Measurements from ENCODE around the gene DGKH. TPM values are rescaled to one million over a fixed set of nuclear protein-coding genes. Genes with fewer than 3 reads are reported as not detected.
A peak's percentile ranks its signal among the peaks of the same experiment; 100 is the strongest.

Gene DGKH
- total RNA-seq, 3 donors from 2014 or later, result 11.5 to 19.0 (median 19.0) TPM

DNA sequence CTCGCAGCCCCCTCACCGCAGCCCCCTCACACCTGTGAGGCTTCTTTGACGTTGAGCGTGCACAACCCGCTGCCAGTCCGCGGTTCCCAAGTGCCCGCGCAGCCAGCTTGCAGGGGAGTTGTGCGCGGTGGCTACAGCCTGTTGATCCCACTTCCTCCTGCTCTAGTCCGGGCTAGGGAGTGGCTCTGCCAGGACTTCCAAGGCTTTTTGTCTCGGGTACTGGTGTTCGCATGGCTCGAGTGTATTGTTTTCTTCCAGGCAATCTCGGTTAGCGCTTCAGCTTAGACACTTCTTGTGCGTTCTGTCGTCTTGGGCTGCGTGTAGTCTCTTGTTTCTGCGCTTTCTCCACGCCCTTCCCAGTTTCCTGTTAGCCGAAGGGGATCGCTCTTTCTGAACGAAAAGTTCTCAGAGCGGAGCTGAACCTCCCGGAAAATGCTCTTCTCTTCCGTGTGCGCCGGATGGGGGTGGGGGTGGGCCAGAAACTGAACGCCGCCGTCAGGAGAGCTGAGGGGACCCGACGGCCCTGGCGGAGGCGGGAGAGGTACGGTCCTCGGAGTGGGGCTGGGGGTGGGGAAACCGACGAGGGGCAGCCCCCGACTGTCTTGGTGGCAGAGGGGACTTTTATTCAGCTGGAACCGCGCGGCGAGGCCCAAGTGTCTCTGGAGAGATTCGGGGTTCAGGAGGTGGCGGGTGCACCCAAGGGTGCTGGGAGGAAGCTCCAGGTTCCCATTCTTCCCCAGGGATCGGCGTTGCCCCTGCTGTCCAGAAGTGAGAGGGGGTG, 697 bp upstream of the DGKH start:
- Histone ChIP-seq H3K27me3 (no peaks in the 10 kb centered on the region), H3K36me3 (no peaks in the 10 kb centered on the region), H3K4me1 (no peaks in the 10 kb centered on the region), H3K9me3 (no peaks in the 10 kb centered on the region), H3K27ac (peak overlapping the region; percentile 87 to 94), H3K4me3 (peak overlapping the region; percentile 85 to 96 (median 93))
- intact Hi-C loops (cut with DNase I; ENCODE audit: low total_unique reads), result loop anchor here (5.0 kb wide), 1 partner anchor 455 kb away; no protein-coding TSS in a partner anchor
- DNase-seq (ENCODE audit: low spot score in 2 of 2), result peak; percentile 22 to 54
- TF ChIP-seq POLR2A (IDR thresholded peaks at IDR 0.05) (no peak), CTCF (IDR thresholded peaks at IDR 0.05) (no peak), POLR2AphosphoS5 (IDR thresholded peaks at IDR 0.05) (peak in 1 of 3 donors; percentile 40)

- Histone ChIP-seq H3K9me3 (no peaks in the 10 kb centered on the region), H3K36me3 (no peaks in the 10 kb centered on the region), H3K4me1 (no peaks in the 10 kb centered on the region), H3K27ac (peak overlapping the region; percentile 87 to 94), H3K4me3 (peak overlapping the region; percentile 85 to 96 (median 93)), H3K27me3 (no peaks in the 10 kb centered on the region)
- TF ChIP-seq POLR2A (IDR thresholded peaks at IDR 0.05) (peak; percentile 22), CTCF (IDR thresholded peaks at IDR 0.05) (no peak), POLR2AphosphoS5 (IDR thresholded peaks at IDR 0.05) (peak in 2 of 3 donors; percentile 29 to 43)
- peak; percentile 47 to 84 for DNase-seq (ENCODE audit: low spot score in 2 of 2)
- intact Hi-C loops (cut with DNase I; ENCODE audit: low total_unique reads), result loop anchor here (5.0 kb wide), 1 partner anchor 457 kb away; no protein-coding TSS in a partner anchor
These were observed 421 bp downstream of the DGKH start for GRCh38 chr13:42048684-42049453.

GRCh38 chr13:42049454-42049813, 986 bp downstream of the DGKH start:
- intact Hi-C loops (cut with DNase I; ENCODE audit: low total_unique reads), result loop anchor here (5.0 kb wide), 1 partner anchor 457 kb away; no protein-coding TSS in a partner anchor
- TF ChIP-seq POLR2AphosphoS5 (IDR thresholded peaks at IDR 0.05) (no peak), CTCF (IDR thresholded peaks at IDR 0.05) (no peak), POLR2A (IDR thresholded peaks at IDR 0.05) (no peak)
- no peak for DNase-seq (ENCODE audit: low spot score in 2 of 2)

DNA sequence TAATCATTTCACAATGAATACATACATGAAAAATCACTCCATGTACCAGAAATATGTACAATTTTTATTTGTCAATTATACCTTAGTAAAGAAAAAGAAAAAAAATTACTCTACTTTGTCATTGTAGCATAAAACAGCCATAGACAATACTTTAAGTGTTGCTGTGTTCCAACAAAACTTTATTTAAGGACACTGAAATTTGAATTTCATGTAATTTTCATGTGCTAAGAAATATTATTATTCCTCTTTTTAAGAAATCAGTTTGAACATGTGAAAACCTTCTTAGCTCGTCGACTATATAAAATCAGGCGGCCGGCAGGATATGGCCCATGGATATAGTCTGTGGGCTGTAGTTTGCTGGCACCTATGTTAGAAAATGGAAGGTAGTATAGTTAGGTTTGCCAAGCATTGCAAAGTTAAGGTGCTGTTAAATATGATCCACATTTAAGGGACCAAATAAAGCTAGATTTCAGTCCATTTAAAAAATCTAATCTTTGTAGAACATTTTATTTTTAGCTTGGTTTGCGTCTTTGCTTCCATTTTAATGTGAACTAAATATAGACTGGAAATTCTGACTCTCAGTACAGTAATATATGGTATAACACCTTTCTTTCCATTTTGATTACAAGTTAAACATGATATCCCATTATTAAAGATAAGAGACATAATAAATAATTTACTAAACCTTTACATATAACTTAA, 6.5 kb downstream of the DGKH start:
- H3K27ac ChIP-seq, result no peak overlapping the region
- no peak overlapping the region for H3K4me3 ChIP-seq
- H3K4me1 ChIP-seq, result no peaks in the 10 kb centered on the region
- H3K36me3 ChIP-seq, result no peaks in the 10 kb centered on the region
- no peak for DNase-seq (ENCODE audit: low spot score in 2 of 2)
- TF ChIP-seq CTCF (IDR thresholded peaks at IDR 0.05), result no peak
- no peak for TF ChIP-seq POLR2A (IDR thresholded peaks at IDR 0.05)
- TF ChIP-seq POLR2AphosphoS5 (IDR thresholded peaks at IDR 0.05), result no peak
- H3K9me3 ChIP-seq, result no peaks in the 10 kb centered on the region
- H3K27me3 ChIP-seq, result no peaks in the 10 kb centered on the region
- intact Hi-C loops (cut with DNase I; ENCODE audit: low total_unique reads), result no loop called here

More at GRCh38 chr13:42049454-42049813, 986 bp downstream of the DGKH start:
- H3K4me1 ChIP-seq, result no peaks in the 10 kb centered on the region
- H3K27ac ChIP-seq, result peak overlapping the region; percentile 62 to 94
- no peaks in the 10 kb centered on the region for H3K27me3 ChIP-seq
- H3K36me3 ChIP-seq, result no peaks in the 10 kb centered on the region
- peak overlapping the region; percentile 85 to 96 (median 93) for H3K4me3 ChIP-seq
- no peaks in the 10 kb centered on the region for H3K9me3 ChIP-seq

Data from breast epithelium (tissue), 4 donors.